K562 (cell line): ENCODE results near the gene AIRE. TPM values are rescaled to one million over a fixed set of nuclear protein-coding genes. Genes with fewer than 3 reads are reported as not detected.

Source experiments
- CTBP1 ChIP-seq: fragments of 450-650 bp; IDR thresholded peaks from 2 replicates; pipeline ENCODE4 v1.6.1; 2016; ENCODE audit warnings: borderline replicate concordance
- E2F8 ChIP-seq: fragments of 450-650 bp; IDR thresholded peaks from 2 replicates; pipeline ENCODE4 v1.7.1; 2018; ENCODE audit warnings: mild to moderate bottlenecking, low read depth; ENCODE audit not compliant: partially characterized antibody
- NCOA4 ChIP-seq: fragments of 450-650 bp; IDR thresholded peaks from 2 replicates; pipeline ENCODE4 v1.6.1; 2018; ENCODE audit warnings: mild to moderate bottlenecking; ENCODE audit not compliant: partially characterized antibody
- POLR2B ChIP-seq: fragments of 450-650 bp; IDR thresholded peaks from 2 replicates; pipeline ENCODE4 v1.6.1; 2018; ENCODE audit warnings: low read depth; ENCODE audit not compliant: partially characterized antibody
- RERE ChIP-seq: sonication (generic); formaldehyde crosslinking; IDR thresholded peaks from 2 replicates; pipeline ENCODE4 v1.8.0; 2023; ENCODE audit warnings: missing genetic modification reagents, mild to moderate bottlenecking, borderline replicate concordance
- RNF219 ChIP-seq: fragments of 250-450 bp; sonication (Bioruptor Pico); IDR thresholded peaks from 2 replicates; pipeline ENCODE4 v1.5.0; 2022; ENCODE audit warnings: mild to moderate bottlenecking
- SMARCE1 ChIP-seq: fragments of 450-650 bp; IDR thresholded peaks from 2 replicates; pipeline ENCODE4 v1.7.1; 2016; ENCODE audit warnings: mild to moderate bottlenecking
- polyA plus RNA-seq, 8 experiments: library from polyadenylated mRNA; depleted of rRNA in 4 of 8; stranded (reverse) in 5 of 8; unstranded in 3 of 8; fragments of >200 nt; fragmentation: Nextera tagmentation in 2 of 8; fragmentation: Illumina TruSeq in 1 of 8; extraction: Ambion mirVana in 2 of 8; extraction: Trizol in 1 of 8; gene quantifications; 2 replicates each; pipeline versions ENCODE4 v1.2.1 to v1.2.3, GENCODE V29; 2011 to 2014; ENCODE audit warnings: inconsistent platforms in 1 of 8, missing spikeins in 1 of 8
- total RNA-seq, 7 experiments: library from RNA; depleted of rRNA in 6 of 7; stranded (reverse); fragments of >200 nt in 6 of 7; fragmentation: Illumina TruSeq in 2 of 7; extraction: Trizol in 2 of 7; gene quantifications; 2 replicates each; pipeline versions ENCODE4 v1.2.1 to v1.2.3, GENCODE V29; 2011 to 2021; ENCODE audit warnings: low replicate concordance in 1 of 7
- TF ChIP-seq, protein P1 (sequence below), 3 experiments: fragments of 200-800 bp in 1 of 3; fragments of 250-450 bp in 1 of 3; fragments of 450-650 bp in 1 of 3; sonication (Bioruptor Pico) in 1 of 3; sonication (Bioruptor generic) in 1 of 3; formaldehyde crosslinking in 1 of 3; IDR thresholded peaks; 2 replicates each; pipeline versions ENCODE4 v1.6.1 to v1.8.0; 2016 to 2022; ENCODE audit warnings: mild to moderate bottlenecking in 2 of 3, missing genetic modification characterization in 2 of 3, missing compliant biosample characterization in 1 of 3, moderate library complexity in 1 of 3
- TF ChIP-seq, protein P2 (sequence below): fragments of 450-650 bp; IDR thresholded peaks from 2 replicates; pipeline ENCODE4 v1.6.1; 2017; ENCODE audit warnings: antibody characterized with exemption

Gene AIRE
- total and polyA plus RNA-seq, 9 of the 15 experiments (the other 6 are each of a cell fraction or from before 2014, with no cell fraction given), result 0.01 TPM; not detected in 8

- TF ChIP-seq E2F8 (no peak), NCOA4 (no peak), CTBP1 (peak; percentile 10; the same call in 1 of the 2 replicates), RNF219 (CRISPR knock-in tag) (no peak), RERE (CRISPR knock-in tag) (no peak), POLR2B (peak; percentile 45), SMARCE1 (no peak)
- TF ChIP-seq, protein P1, sequence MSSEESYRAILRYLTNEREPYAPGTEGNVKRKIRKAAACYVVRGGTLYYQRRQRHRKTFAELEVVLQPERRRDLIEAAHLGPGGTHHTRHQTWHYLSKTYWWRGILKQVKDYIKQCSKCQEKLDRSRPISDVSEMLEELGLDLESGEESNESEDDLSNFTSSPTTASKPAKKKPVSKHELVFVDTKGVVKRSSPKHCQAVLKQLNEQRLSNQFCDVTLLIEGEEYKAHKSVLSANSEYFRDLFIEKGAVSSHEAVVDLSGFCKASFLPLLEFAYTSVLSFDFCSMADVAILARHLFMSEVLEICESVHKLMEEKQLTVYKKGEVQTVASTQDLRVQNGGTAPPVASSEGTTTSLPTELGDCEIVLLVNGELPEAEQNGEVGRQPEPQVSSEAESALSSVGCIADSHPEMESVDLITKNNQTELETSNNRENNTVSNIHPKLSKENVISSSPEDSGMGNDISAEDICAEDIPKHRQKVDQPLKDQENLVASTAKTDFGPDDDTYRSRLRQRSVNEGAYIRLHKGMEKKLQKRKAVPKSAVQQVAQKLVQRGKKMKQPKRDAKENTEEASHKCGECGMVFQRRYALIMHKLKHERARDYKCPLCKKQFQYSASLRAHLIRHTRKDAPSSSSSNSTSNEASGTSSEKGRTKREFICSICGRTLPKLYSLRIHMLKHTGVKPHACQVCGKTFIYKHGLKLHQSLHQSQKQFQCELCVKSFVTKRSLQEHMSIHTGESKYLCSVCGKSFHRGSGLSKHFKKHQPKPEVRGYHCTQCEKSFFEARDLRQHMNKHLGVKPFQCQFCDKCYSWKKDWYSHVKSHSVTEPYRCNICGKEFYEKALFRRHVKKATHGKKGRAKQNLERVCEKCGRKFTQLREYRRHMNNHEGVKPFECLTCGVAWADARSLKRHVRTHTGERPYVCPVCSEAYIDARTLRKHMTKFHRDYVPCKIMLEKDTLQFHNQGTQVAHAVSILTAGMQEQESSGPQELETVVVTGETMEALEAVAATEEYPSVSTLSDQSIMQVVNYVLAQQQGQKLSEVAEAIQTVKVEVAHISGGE (CRISPR knock-in tag; IDR thresholded peaks at IDR 0.05), result no peak
- TF ChIP-seq, protein P2, sequence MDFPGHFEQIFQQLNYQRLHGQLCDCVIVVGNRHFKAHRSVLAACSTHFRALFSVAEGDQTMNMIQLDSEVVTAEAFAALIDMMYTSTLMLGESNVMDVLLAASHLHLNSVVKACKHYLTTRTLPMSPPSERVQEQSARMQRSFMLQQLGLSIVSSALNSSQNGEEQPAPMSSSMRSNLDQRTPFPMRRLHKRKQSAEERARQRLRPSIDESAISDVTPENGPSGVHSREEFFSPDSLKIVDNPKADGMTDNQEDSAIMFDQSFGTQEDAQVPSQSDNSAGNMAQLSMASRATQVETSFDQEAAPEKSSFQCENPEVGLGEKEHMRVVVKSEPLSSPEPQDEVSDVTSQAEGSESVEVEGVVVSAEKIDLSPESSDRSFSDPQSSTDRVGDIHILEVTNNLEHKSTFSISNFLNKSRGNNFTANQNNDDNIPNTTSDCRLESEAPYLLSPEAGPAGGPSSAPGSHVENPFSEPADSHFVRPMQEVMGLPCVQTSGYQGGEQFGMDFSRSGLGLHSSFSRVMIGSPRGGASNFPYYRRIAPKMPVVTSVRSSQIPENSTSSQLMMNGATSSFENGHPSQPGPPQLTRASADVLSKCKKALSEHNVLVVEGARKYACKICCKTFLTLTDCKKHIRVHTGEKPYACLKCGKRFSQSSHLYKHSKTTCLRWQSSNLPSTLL, result no peak
Measured at GRCh38 chr21:44300262-44300959, 14.7 kb downstream of the AIRE start (continued).
